Testis (tissue), 3 donors: ENCODE measurements around the gene KLHL6. TPM values are rescaled to one million over a fixed set of nuclear protein-coding genes. Genes with fewer than 3 reads are reported as not detected.

Experiments
- DNase-seq: peaks from one replicate; pipeline ENCODE4 v3.0.0-alpha.2; 2019
- H3K27ac ChIP-seq, 2 donors: fragments of 200-600 bp; sonication (generic); one replicate each; pipeline ENCODE4 v1.5.1; 2019
- H3K27me3 ChIP-seq: fragments of 200-600 bp; sonication (generic); one replicate; pipeline ENCODE4 v1.5.1; 2019
- H3K36me3 ChIP-seq: fragments of 200-600 bp; sonication (generic); one replicate; pipeline ENCODE4 v1.5.1; 2017; ENCODE audit warnings: low read depth; ENCODE audit errors: missing control alignments
- H3K4me1 ChIP-seq: fragments of 200-600 bp; sonication (generic); one replicate; pipeline ENCODE4 v1.5.1; 2019
- H3K4me3 ChIP-seq, 2 donors: fragments of 200-600 bp; sonication (generic); one replicate each; pipeline ENCODE4 v1.5.1; 2017 to 2019
- H3K9me3 ChIP-seq: fragments of 200-600 bp; sonication (generic); one replicate; pipeline ENCODE4 v1.5.1; 2017
- CTCF ChIP-seq, 3 experiments: fragments of 450-650 bp in 2 of 3; fragments of 200-600 bp in 1 of 3; sonication (generic) in 1 of 3; IDR thresholded peaks; one replicate each; pipeline ENCODE4 v1.5.1; 2016 to 2019; ENCODE audit warnings: antibody characterized with exemption in 3 of 3, mild to moderate bottlenecking in 2 of 3, moderate library complexity in 1 of 3
- POLR2A ChIP-seq: fragments of 450-650 bp; IDR thresholded peaks from one replicate; pipeline ENCODE4 v1.6.1; 2017; ENCODE audit warnings: antibody characterized with exemption, mild to moderate bottlenecking, moderate library complexity
- WGBS, 2 donors: methylation state at CpG; one replicate each; pipeline ENCODE4 v1.1.5; 2018; 5-methylcytosine and 5-hydroxymethylcytosine counted together
- intact Hi-C: fragments of 100-400 bp; cut with DNase I; formaldehyde crosslinking; loops from one replicate; pipeline ENCODE4 v1.15.1; 2023; ENCODE audit warnings: low total_unique reads
- polyA plus RNA-seq: library from polyadenylated mRNA; stranded (reverse); fragments of 350-450 nt; fragmentation: Illumina TruSeq; extraction: RNeasy Lipid Tissue Mini Kit (QIAGEN cat#74804); gene quantifications from one replicate; pipeline ENCODE4 v1.2.3, GENCODE V29; 2014; ENCODE audit warnings: low read depth, low replicate concordance; ENCODE audit not compliant: insufficient read depth
- total RNA-seq, 2 donors: library from RNA; depleted of rRNA; stranded (reverse); fragments of >200 nt; gene quantifications; one replicate each; pipeline ENCODE4 v1.2.3, GENCODE V29; 2016

Gene KLHL6
- total and polyA plus RNA-seq, 3 donors from 2014 or later: 0.55 to 1.5 (median 1.4) TPM

- Histone ChIP-seq H3K36me3 (no peaks in the 10 kb centered on the region), H3K4me3 (no peak overlapping the region), H3K9me3 (no peaks in the 10 kb centered on the region), H3K4me1 (peaks cover 30% of the 10 kb centered on the region), H3K27me3 (no peaks in the 10 kb centered on the region), H3K27ac (peak overlapping the region; percentile 23 to 74)
- TF ChIP-seq CTCF (IDR thresholded peaks at IDR 0.05) (no peak), POLR2A (no peak)
- no peak for DNase-seq
- intact Hi-C loops: no loop called here
- 35 to 50% methylated on average over 3 of the region's 3 CpGs for whole genome bisulfite sequencing, 2 donors
Observed at GRCh38 chr3:183584914-183585280, 29.4 kb upstream of the KLHL6 start.

GRCh38 chr3:183584246-183584913, 28.9 kb upstream of the KLHL6 start:
- intact Hi-C loops: no loop called here
- H3K36me3 ChIP-seq: no peaks in the 10 kb centered on the region
- peak; percentile 82 for DNase-seq
- peak overlapping the region; percentile 23 to 74 for H3K27ac ChIP-seq
- TF ChIP-seq CTCF (IDR thresholded peaks at IDR 0.05) (no peak), POLR2A (no peak)
- 34 to 35% methylated on average over 7 of the region's 7 CpGs for WGBS, 2 donors
- H3K27me3 ChIP-seq: no peaks in the 10 kb centered on the region
- no peaks in the 10 kb centered on the region for H3K9me3 ChIP-seq
- H3K4me1 ChIP-seq: peaks cover 35% of the 10 kb centered on the region
- H3K4me3 ChIP-seq: no peak overlapping the region

- TF ChIP-seq CTCF (IDR thresholded peaks at IDR 0.05): no peak
- no peak for TF ChIP-seq POLR2A
- 54 to 76% methylated on average over 5 of the region's 5 CpGs for WGBS, 2 donors
- DNase-seq: peak; percentile 54
- Histone ChIP-seq H3K36me3 (no peaks in the 10 kb centered on the region), H3K27ac (peak overlapping the region; percentile 23 to 74), H3K4me1 (peaks cover 37% of the 10 kb centered on the region), H3K4me3 (no peak overlapping the region), H3K9me3 (no peaks in the 10 kb centered on the region), H3K27me3 (no peaks in the 10 kb centered on the region)
- intact Hi-C loops: no loop called here
Observed at GRCh38 chr3:183583331-183584245, 28.1 kb upstream of the KLHL6 start.

- Histone ChIP-seq H3K27me3 (no peaks in the 10 kb centered on the region), H3K4me1 (peaks cover 37% of the 10 kb centered on the region), H3K27ac (no peak overlapping the region), H3K36me3 (no peaks in the 10 kb centered on the region), H3K9me3 (no peaks in the 10 kb centered on the region), H3K4me3 (no peak overlapping the region)
- no peak for TF ChIP-seq POLR2A
- no peak for TF ChIP-seq CTCF (IDR thresholded peaks at IDR 0.05)
- DNase-seq: no peak
- 88 to 89% methylated on average over 1 of the region's 1 CpG for WGBS, 2 donors
- intact Hi-C loops: no loop called here
Observed at GRCh38 chr3:183582161-183582560, 26.7 kb upstream of the KLHL6 start.
